ENCODE results near the gene MKLN1. TPM values are rescaled to one million over a fixed set of nuclear protein-coding genes. Genes with fewer than 3 reads are reported as not detected.
A peak's percentile ranks its signal among the peaks of the same experiment; 100 is the strongest.

The MKLN1 gene
- total and polyA plus RNA-seq, 7 donors, result 6.6 to 68.1 (median 48.2) TPM

DNA sequence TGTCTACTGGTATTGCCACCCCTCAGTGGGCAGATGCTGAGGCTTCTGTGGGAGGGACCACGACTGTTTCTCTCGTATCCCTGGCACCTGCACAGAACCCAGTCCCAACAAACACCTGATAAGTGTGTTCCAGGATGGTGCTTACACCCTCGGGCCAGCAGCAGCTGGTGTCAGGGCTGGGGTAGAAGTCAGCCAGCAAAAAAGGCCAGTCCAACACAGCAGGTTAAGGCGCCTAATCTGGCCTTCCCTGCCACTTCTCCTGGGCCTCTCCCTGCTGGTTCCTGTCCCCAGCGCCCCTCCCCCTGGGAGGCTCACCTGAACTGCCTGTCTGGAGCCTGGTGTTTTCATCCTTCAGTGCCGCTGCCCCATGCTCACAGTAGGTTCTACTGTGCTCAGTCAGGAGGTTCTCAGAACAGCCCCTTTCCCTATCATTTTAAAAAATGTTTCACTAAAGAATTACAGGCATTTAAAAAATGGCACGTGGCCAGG lies 208.7 kb downstream of the MKLN1 start:
- no peaks in the 10 kb centered on the region for H3K36me3 ChIP-seq
- H3K27me3 ChIP-seq, result no peaks in the 10 kb centered on the region
- DNase-seq, result peak; percentile 42
- H3K4me1 ChIP-seq, result peaks cover 3 to 41% (median 34%) of the 10 kb centered on the region in 4 donors
- intact Hi-C loops (cut with DNase I), result no loop called here
- WGBS, 2 donors, result 66 to 85% methylated on average over 7 of the region's 7 CpGs
- H3K9me3 ChIP-seq, result no peaks in the 10 kb centered on the region
- no peak overlapping the region for H3K4me3 ChIP-seq
- H3K27ac ChIP-seq, result no peak overlapping the region
- no peak for TF ChIP-seq POLR2AphosphoS5 (IDR thresholded peaks at IDR 0.05)
- TF ChIP-seq, protein P1, sequence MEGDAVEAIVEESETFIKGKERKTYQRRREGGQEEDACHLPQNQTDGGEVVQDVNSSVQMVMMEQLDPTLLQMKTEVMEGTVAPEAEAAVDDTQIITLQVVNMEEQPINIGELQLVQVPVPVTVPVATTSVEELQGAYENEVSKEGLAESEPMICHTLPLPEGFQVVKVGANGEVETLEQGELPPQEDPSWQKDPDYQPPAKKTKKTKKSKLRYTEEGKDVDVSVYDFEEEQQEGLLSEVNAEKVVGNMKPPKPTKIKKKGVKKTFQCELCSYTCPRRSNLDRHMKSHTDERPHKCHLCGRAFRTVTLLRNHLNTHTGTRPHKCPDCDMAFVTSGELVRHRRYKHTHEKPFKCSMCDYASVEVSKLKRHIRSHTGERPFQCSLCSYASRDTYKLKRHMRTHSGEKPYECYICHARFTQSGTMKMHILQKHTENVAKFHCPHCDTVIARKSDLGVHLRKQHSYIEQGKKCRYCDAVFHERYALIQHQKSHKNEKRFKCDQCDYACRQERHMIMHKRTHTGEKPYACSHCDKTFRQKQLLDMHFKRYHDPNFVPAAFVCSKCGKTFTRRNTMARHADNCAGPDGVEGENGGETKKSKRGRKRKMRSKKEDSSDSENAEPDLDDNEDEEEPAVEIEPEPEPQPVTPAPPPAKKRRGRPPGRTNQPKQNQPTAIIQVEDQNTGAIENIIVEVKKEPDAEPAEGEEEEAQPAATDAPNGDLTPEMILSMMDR (IDR thresholded peaks at IDR 0.05), result no peak
- TF ChIP-seq EP300 (IDR thresholded peaks at IDR 0.05), result no peak
- TF ChIP-seq POLR2A (IDR thresholded peaks at IDR 0.05), result no peak

DNA sequence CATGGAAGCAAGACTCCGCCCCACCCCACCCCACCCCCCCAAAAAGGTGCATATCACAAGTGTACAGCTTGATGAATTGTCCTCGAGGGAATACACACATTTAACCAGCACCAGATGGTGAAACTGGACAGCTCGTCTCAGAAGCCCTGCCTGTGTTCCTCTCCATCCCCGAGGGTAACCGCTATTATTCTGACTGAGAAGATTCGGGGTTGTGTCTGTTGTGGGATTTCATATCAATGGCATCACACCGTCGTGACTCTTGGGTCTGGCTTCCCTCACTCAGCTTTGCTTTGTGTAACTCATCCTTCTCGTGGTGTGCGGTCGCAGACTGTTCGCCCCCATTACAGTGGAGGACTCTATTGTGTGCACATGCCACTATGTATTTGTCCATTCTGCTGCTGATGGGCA lies 209.9 kb downstream of the MKLN1 start:
- H3K27me3 ChIP-seq, result no peaks in the 10 kb centered on the region
- H3K9me3 ChIP-seq, result no peaks in the 10 kb centered on the region
- DNase-seq, result no peak
- 92% methylated on average over 12 of the region's 12 CpGs for WGBS, 2 donors
- TF ChIP-seq POLR2AphosphoS5 (IDR thresholded peaks at IDR 0.05), result no peak
- no peaks in the 10 kb centered on the region for H3K36me3 ChIP-seq
- peaks cover 3 to 53% (median 34%) of the 10 kb centered on the region in 4 donors for H3K4me1 ChIP-seq
- intact Hi-C loops (cut with DNase I), result no loop called here
- peak overlapping the region in 2 of 4 donors; percentile 74 to 87 for H3K27ac ChIP-seq
- no peak overlapping the region for H3K4me3 ChIP-seq

DNA sequence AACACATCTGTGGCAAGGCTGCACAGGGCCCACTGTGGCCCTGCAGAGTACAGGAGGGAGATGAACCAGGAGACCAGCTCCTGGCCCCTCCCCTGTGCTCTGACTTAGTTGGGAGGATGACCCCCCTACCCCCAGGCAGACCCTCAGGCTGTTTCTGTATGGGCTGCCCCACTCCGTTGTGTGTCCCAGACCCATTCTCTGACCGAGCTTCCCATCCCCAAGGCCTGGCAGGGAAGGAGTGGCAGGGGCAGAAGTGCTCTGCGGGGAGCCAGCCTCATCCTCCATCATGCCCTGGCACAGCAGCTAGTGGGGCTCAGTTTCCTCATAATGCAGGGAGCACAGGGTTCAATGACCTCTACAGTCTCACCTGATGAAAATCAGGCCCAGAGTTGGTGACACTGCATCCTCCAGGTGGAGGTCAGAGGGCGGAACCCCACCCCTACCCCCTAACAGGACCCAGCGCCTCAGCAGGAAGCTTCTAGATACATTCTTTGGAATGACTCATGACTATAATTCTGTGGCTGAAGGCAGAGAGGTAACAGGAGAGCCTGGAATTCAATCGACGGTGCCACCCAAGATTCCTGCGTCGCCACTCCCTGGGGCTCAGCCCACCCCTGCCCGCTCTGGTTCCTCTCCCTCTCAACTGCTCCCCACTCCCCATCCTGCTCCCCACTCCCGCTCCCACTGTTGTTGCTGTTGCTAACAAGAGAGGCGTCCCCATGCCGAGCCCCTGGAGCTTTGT lies 210.6 kb downstream of the MKLN1 start:
- peaks cover 3 to 57% (median 34%) of the 10 kb centered on the region in 4 donors for H3K4me1 ChIP-seq
- peak overlapping the region; percentile 38 to 87 (median 66) for H3K27ac ChIP-seq
- no peaks in the 10 kb centered on the region for H3K36me3 ChIP-seq
- peak; percentile 50 for DNase-seq
- H3K4me3 ChIP-seq, result no peak overlapping the region
- TF ChIP-seq EP300 (IDR thresholded peaks at IDR 0.05) (no peak), POLR2A (IDR thresholded peaks at IDR 0.05) (no peak), POLR2AphosphoS5 (IDR thresholded peaks at IDR 0.05) (no peak)
- TF ChIP-seq, protein P1 (IDR thresholded peaks at IDR 0.05), result no peak
- no peaks in the 10 kb centered on the region for H3K9me3 ChIP-seq
- no peaks in the 10 kb centered on the region for H3K27me3 ChIP-seq
- intact Hi-C loops (cut with DNase I), result no loop called here
- 89 to 90% methylated on average over 13 of the region's 13 CpGs for WGBS, 2 donors

DNA sequence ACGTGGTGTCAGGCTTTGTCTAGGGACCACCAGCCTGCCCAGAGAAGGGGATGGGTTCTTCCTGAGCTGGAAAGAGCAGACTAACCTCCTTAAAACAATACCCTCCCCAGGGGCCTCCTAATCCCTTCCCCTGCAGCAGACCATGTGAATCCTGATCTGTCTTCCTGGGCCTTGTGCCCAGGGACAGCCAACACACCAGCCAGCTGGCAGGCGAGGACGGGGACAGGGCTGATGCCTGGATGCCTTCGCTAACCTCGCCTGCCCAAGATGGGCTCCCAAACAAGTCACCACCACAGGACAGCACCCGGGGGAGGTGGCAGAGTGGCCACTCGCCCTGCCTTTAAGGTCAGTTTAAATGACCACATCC lies 211.1 kb downstream of the MKLN1 start:
- H3K27me3 ChIP-seq, result no peaks in the 10 kb centered on the region

More for the DNA sequence above, 211.1 kb downstream of the MKLN1 start:
- H3K27ac ChIP-seq, result peak overlapping the region; percentile 38 to 87 (median 66)
- intact Hi-C loops (cut with DNase I), result no loop called here
- H3K36me3 ChIP-seq, result no peaks in the 10 kb centered on the region
- no peaks in the 10 kb centered on the region for H3K9me3 ChIP-seq
- TF ChIP-seq, protein P1 (IDR thresholded peaks at IDR 0.05), result no peak
- TF ChIP-seq EP300 (IDR thresholded peaks at IDR 0.05) (no peak), POLR2A (IDR thresholded peaks at IDR 0.05) (no peak), POLR2AphosphoS5 (IDR thresholded peaks at IDR 0.05) (no peak)
- H3K4me1 ChIP-seq, result peaks cover 3 to 62% (median 34%) of the 10 kb centered on the region in 4 donors
- peak; percentile 75 for DNase-seq
- WGBS, 2 donors, result 89% methylated on average over 7 of the region's 7 CpGs
- H3K4me3 ChIP-seq, result no peak overlapping the region
